ENCODE data around the gene MYO3B. TPM values are rescaled to one million over a fixed set of nuclear protein-coding genes. Genes with fewer than 3 reads are reported as not detected.

MYO3B gene
- polyA plus RNA-seq, 1 of the 3 experiments (the other 2 are of a cell fraction): not detected

GRCh38 chr2:170503563-170503962 lies 325.6 kb downstream of the MYO3B start (continued):
- TF ChIP-seq IRF3 (IDR thresholded peaks at IDR 0.05; ENCODE audit: low read depth, low read length) (no peak), TAF1 (IDR thresholded peaks at IDR 0.05; ENCODE audit: borderline replicate concordance, low read depth, low read length) (no peak), TEAD4 (IDR thresholded peaks at IDR 0.05; ENCODE audit: borderline replicate concordance, insufficient read depth) (no peak), EP300 (IDR thresholded peaks at IDR 0.05; ENCODE audit: borderline replicate concordance in 1 of 2, low read depth in 1 of 2, low read length in 1 of 2) (no peak), MAX (IDR thresholded peaks at IDR 0.05; ENCODE audit: low read depth) (no peak)

GRCh38 chr2:170503971-170504809 lies 326.2 kb downstream of the MYO3B start:
- Histone ChIP-seq H3K27ac (ENCODE audit: low read depth in 2 of 2, low read length in 1 of 2) (no peak overlapping the region), H3K9me2 (no peaks in the 10 kb centered on the region), H3K4me3 (ENCODE audit: low read depth in 2 of 2, low read length in 1 of 2) (no peak overlapping the region), H4K20me1 (ENCODE audit: insufficient read depth) (no peaks in the 10 kb centered on the region), H3K27me3 (ENCODE audit: insufficient read depth) (no peaks in the 10 kb centered on the region), H3K9ac (no peak overlapping the region), H3F3A (replicated peaks; ENCODE audit: insufficient read depth) (no peaks in the 10 kb centered on the region), H3K79me2 (ENCODE audit: insufficient read depth) (no peaks in the 10 kb centered on the region), H3K4me1 (ENCODE audit: control insufficient read depth in 1 of 2, insufficient read depth in 2 of 2, low read depth in 1 of 2, low read length in 1 of 2) (peaks cover 0 to 9% of the 10 kb centered on the region in 2 experiments; a peak in 2 of 4 replicates), H3K4me2 (no peak overlapping the region), H3K36me3 (replicated peaks in 1 of 2; ENCODE audit: control insufficient read depth in 1 of 2, insufficient read depth in 2 of 2, low read length in 1 of 2) (no peaks in the 10 kb centered on the region), H3K9me3 (no peaks in the 10 kb centered on the region), H2AFZ (ENCODE audit: low read depth) (no peak overlapping the region)
- ChIA-PET CTCF (no interaction called here), POLR2A (no interaction called here)
- WGBS (ENCODE audit: low lambda C conversion rate): 77% methylated on average over 14 of the region's 14 CpGs
- no peak for DNase-seq
- no peak for TF ChIP-seq RAD21 (IDR thresholded peaks at IDR 0.05; ENCODE audit: low read length)
- TF ChIP-seq TAF1 (IDR thresholded peaks at IDR 0.05; ENCODE audit: borderline replicate concordance, low read depth, low read length): no peak
- TF ChIP-seq MEF2A (IDR thresholded peaks at IDR 0.05; ENCODE audit: borderline replicate concordance, low read depth): no peak
- TF ChIP-seq FOSL2 (IDR thresholded peaks at IDR 0.05; ENCODE audit: borderline replicate concordance, low read depth): no peak
- TF ChIP-seq NFIC (IDR thresholded peaks at IDR 0.05; ENCODE audit: borderline replicate concordance): no peak
- no peak for TF ChIP-seq NRF1 (IDR thresholded peaks at IDR 0.05; ENCODE audit: low read depth, low read length)
- no peak for TF ChIP-seq MAX (IDR thresholded peaks at IDR 0.05; ENCODE audit: low read depth)
- no peak for TF ChIP-seq USF1 (IDR thresholded peaks at IDR 0.05; ENCODE audit: borderline replicate concordance, low read depth)
- TF ChIP-seq RFX5 (IDR thresholded peaks at IDR 0.05; ENCODE audit: low read length): no peak
- no peak for TF ChIP-seq TCF12 (IDR thresholded peaks at IDR 0.05)
- TF ChIP-seq YY1 (IDR thresholded peaks at IDR 0.05; ENCODE audit: low read depth): no peak
- no peak for TF ChIP-seq RCOR1 (IDR thresholded peaks at IDR 0.05; ENCODE audit: low read length)
- TF ChIP-seq, protein P1, sequence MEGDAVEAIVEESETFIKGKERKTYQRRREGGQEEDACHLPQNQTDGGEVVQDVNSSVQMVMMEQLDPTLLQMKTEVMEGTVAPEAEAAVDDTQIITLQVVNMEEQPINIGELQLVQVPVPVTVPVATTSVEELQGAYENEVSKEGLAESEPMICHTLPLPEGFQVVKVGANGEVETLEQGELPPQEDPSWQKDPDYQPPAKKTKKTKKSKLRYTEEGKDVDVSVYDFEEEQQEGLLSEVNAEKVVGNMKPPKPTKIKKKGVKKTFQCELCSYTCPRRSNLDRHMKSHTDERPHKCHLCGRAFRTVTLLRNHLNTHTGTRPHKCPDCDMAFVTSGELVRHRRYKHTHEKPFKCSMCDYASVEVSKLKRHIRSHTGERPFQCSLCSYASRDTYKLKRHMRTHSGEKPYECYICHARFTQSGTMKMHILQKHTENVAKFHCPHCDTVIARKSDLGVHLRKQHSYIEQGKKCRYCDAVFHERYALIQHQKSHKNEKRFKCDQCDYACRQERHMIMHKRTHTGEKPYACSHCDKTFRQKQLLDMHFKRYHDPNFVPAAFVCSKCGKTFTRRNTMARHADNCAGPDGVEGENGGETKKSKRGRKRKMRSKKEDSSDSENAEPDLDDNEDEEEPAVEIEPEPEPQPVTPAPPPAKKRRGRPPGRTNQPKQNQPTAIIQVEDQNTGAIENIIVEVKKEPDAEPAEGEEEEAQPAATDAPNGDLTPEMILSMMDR (IDR thresholded peaks at IDR 0.05): no peak
- no peak for TF ChIP-seq FOXM1 (IDR thresholded peaks at IDR 0.05; ENCODE audit: low read depth)
- no peak for TF ChIP-seq ELF1 (IDR thresholded peaks at IDR 0.05)
- TF ChIP-seq JUND (IDR thresholded peaks at IDR 0.05): no peak

All from SK-N-SH (cell line).